ENCODE measurements around the gene FAM229A. TPM values are rescaled to one million over a fixed set of nuclear protein-coding genes. Genes with fewer than 3 reads are reported as not detected.
"Not testable (repeated sequence)": the region's sequence is repeated elsewhere in the genome, so short reads cannot be mapped to it uniquely, and the experiment has no call there.

The FAM229A gene
- total and polyA plus RNA-seq, 2 experiments from 2014 or later, result 3.4 to 4.2 TPM

- Histone ChIP-seq H2AFZ (no peak overlapping the region), H3K27ac (peak overlapping the region; percentile 70), H3K4me2 (peak overlapping the region; percentile 46), H3K9me3 (ENCODE audit: low read depth) (no peaks in the 10 kb centered on the region), H3K4me1 (ENCODE audit: insufficient read depth) (peaks cover 18% of the 10 kb centered on the region), H3K79me2 (no peaks in the 10 kb centered on the region), H3K27me3 (no peaks in the 10 kb centered on the region), H3K9me2 (replicated peaks; ENCODE audit: insufficient read depth) (no peaks in the 10 kb centered on the region), H3K4me3 (no peak overlapping the region), H4K20me1 (ENCODE audit: insufficient read depth, poor library complexity, severe bottlenecking) (no peaks in the 10 kb centered on the region), H3K36me3 (replicated peaks; ENCODE audit: insufficient read depth, low read depth) (no peaks in the 10 kb centered on the region)
- no peak for TF ChIP-seq EZH2 (IDR thresholded peaks at IDR 0.05; ENCODE audit: borderline replicate concordance)
- WGBS (ENCODE audit: low lambda C conversion rate, missing lambda C conversion rate), result 71% methylated on average over 3 of the region's 3 CpGs
- no peak for DNase-seq (ENCODE audit: low spot score)
These were observed 3.9 kb downstream of the FAM229A start for GRCh38 chr1:32358435-32358834.

- peaks cover 23% of the 10 kb centered on the region for H3K4me1 ChIP-seq (ENCODE audit: insufficient read depth)
- 81% methylated on average over 6 of the region's 6 CpGs for WGBS (ENCODE audit: low lambda C conversion rate, missing lambda C conversion rate)
- H3K27ac ChIP-seq, result no peak overlapping the region
- H3K36me3 ChIP-seq (replicated peaks; ENCODE audit: insufficient read depth, low read depth), result no peaks in the 10 kb centered on the region
- H2AFZ ChIP-seq, result no peak overlapping the region
- no peak overlapping the region for H3K4me3 ChIP-seq
- H3K79me2 ChIP-seq, result peaks cover 5% of the 10 kb centered on the region
- H3K27me3 ChIP-seq, result no peaks in the 10 kb centered on the region
- H3K9me2 ChIP-seq (replicated peaks; ENCODE audit: insufficient read depth), result no peaks in the 10 kb centered on the region
- H3K9me3 ChIP-seq (ENCODE audit: low read depth), result no peaks in the 10 kb centered on the region
- TF ChIP-seq EZH2 (IDR thresholded peaks at IDR 0.05; ENCODE audit: borderline replicate concordance), result no peak
- no peak for TF ChIP-seq CTCF (IDR thresholded peaks at IDR 0.05; ENCODE audit: poor library complexity)
- no peak for TF ChIP-seq EZH2phosphoT487 (IDR thresholded peaks at IDR 0.05; ENCODE audit: low read depth, severe bottlenecking, unreplicated experiment)
- DNase-seq (ENCODE audit: low spot score), result no peak
- no peaks in the 10 kb centered on the region for H4K20me1 ChIP-seq (ENCODE audit: insufficient read depth, poor library complexity, severe bottlenecking)
- no peak overlapping the region for H3K4me2 ChIP-seq
These were observed 4.7 kb downstream of the FAM229A start for GRCh38 chr1:32357614-32358013.

- no peak overlapping the region for H3K4me2 ChIP-seq
- TF ChIP-seq EZH2 (IDR thresholded peaks at IDR 0.05; ENCODE audit: borderline replicate concordance), result no peak
- no peaks in the 10 kb centered on the region for H4K20me1 ChIP-seq (ENCODE audit: insufficient read depth, poor library complexity, severe bottlenecking)
- peaks cover 26% of the 10 kb centered on the region for H3K4me1 ChIP-seq (ENCODE audit: insufficient read depth)
- H3K9me3 ChIP-seq (ENCODE audit: low read depth), result no peaks in the 10 kb centered on the region
- H3K36me3 ChIP-seq (replicated peaks; ENCODE audit: insufficient read depth, low read depth), result no peaks in the 10 kb centered on the region
- no peak for DNase-seq (ENCODE audit: low spot score)
- no peak overlapping the region for H2AFZ ChIP-seq
- no peaks in the 10 kb centered on the region for H3K9me2 ChIP-seq (replicated peaks; ENCODE audit: insufficient read depth)
- WGBS (ENCODE audit: low lambda C conversion rate, missing lambda C conversion rate), result 100% methylated on average over 1 of the region's 1 CpG
- no peak overlapping the region for H3K4me3 ChIP-seq
- H3K27me3 ChIP-seq, result no peaks in the 10 kb centered on the region
- peaks cover 12% of the 10 kb centered on the region for H3K79me2 ChIP-seq
- H3K27ac ChIP-seq, result no peak overlapping the region
These were observed 5.8 kb downstream of the FAM229A start for GRCh38 chr1:32356478-32356877.

- H3K9me3 ChIP-seq (ENCODE audit: low read depth); H3K9me2 ChIP-seq (replicated peaks; ENCODE audit: insufficient read depth); H3K27me3 ChIP-seq; H2AFZ ChIP-seq; H4K20me1 ChIP-seq (ENCODE audit: insufficient read depth, poor library complexity, severe bottlenecking); H3K27ac ChIP-seq; H3K36me3 ChIP-seq (replicated peaks; ENCODE audit: insufficient read depth, low read depth); H3K4me2 ChIP-seq; H3K4me3 ChIP-seq; DNase-seq (ENCODE audit: low spot score): not testable (repeated sequence)
- 97% methylated on average over 6 of the region's 6 CpGs for WGBS (ENCODE audit: low lambda C conversion rate, missing lambda C conversion rate)
- Histone ChIP-seq H3K4me1 (ENCODE audit: insufficient read depth) (peaks cover 26% of the 10 kb centered on the region), H3K79me2 (peaks cover 12% of the 10 kb centered on the region)
These were observed 6.5 kb downstream of the FAM229A start for GRCh38 chr1:32355778-32356177.

- H4K20me1 ChIP-seq (ENCODE audit: insufficient read depth, poor library complexity, severe bottlenecking), result no peaks in the 10 kb centered on the region
- no peaks in the 10 kb centered on the region for H3K9me3 ChIP-seq (ENCODE audit: low read depth)
- H3K27ac ChIP-seq, result peak overlapping the region; percentile 97
- no peak overlapping the region for H2AFZ ChIP-seq
- DNase-seq (ENCODE audit: low spot score), result no peak
- no peak for TF ChIP-seq CTCF (IDR thresholded peaks at IDR 0.05; ENCODE audit: poor library complexity)
- no peak for TF ChIP-seq EZH2 (IDR thresholded peaks at IDR 0.05; ENCODE audit: borderline replicate concordance)
- TF ChIP-seq EZH2phosphoT487 (IDR thresholded peaks at IDR 0.05; ENCODE audit: low read depth, severe bottlenecking, unreplicated experiment), result no peak
- H3K36me3 ChIP-seq (replicated peaks; ENCODE audit: insufficient read depth, low read depth), result no peaks in the 10 kb centered on the region
- peak overlapping the region; percentile 95 for H3K4me2 ChIP-seq
- no peaks in the 10 kb centered on the region for H3K27me3 ChIP-seq
- peaks cover 26% of the 10 kb centered on the region for H3K4me1 ChIP-seq (ENCODE audit: insufficient read depth)
- peaks cover 12% of the 10 kb centered on the region for H3K79me2 ChIP-seq
- no peak overlapping the region for H3K4me3 ChIP-seq
- 34% methylated on average over 2 of the region's 2 CpGs for WGBS (ENCODE audit: low lambda C conversion rate, missing lambda C conversion rate)
- no peaks in the 10 kb centered on the region for H3K9me2 ChIP-seq (replicated peaks; ENCODE audit: insufficient read depth)
These were observed 8.3 kb downstream of the FAM229A start for GRCh38 chr1:32353886-32354570.

Data from hepatocyte (in vitro differentiated cells).